HG02642 (cell line): Measurements from ENCODE around the gene FNTB.

Source experiments
- ATAC-seq: cut with Tn5 transposase; IDR thresholded peaks from one replicate; pipeline ENCODE4 v1.9.1; 2021; ENCODE audit warnings: mild to moderate bottlenecking; ENCODE audit not compliant: unreplicated experiment, poor library complexity

FNTB gene

DNA sequence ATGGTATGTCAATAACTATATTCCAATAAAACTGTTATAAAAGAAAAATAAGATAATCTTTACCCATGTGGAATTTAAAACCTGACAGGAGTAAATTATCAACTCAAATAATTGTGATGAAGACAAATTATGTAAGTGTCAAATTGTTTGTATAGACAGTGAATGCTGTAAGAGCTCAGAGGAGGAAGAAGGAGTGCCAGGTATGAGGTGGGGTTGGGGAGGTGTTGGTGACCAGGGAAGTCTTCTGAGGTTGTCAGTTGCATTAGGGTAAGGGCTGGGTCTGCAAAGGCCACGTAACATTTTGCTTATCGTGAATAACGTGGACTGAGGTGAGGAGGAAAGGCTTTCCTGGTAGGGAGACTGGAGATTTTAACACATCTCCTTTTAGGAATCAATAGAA lies 118.1 kb downstream of the FNTB start:
- no peak for ATAC-seq

GRCh38 chr14:65106316-65106715 lies 119.6 kb downstream of the FNTB start:
- no peak for ATAC-seq

DNA sequence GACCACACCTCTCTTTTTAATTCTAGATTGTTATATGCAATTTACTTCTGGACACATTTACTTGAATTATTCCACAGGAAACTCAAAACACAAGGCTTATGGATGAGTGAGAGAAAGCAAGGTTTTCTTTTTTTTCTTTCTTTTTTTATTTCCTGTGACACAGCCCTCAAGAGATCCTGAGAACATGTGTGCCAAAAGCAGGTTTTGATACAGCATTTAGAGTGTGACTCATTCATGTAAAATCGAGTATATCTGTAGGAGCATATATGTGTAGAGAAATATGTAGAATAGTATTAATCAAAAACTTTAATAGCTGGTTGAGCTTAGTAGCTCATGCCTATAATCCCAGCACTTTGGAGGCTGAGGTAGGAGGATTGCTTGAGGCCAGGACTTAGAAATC lies 120.0 kb downstream of the FNTB start:
- no peak for ATAC-seq

GRCh38 chr14:65107200-65107599 lies 120.5 kb downstream of the FNTB start:
- ATAC-seq = no peak

DNA sequence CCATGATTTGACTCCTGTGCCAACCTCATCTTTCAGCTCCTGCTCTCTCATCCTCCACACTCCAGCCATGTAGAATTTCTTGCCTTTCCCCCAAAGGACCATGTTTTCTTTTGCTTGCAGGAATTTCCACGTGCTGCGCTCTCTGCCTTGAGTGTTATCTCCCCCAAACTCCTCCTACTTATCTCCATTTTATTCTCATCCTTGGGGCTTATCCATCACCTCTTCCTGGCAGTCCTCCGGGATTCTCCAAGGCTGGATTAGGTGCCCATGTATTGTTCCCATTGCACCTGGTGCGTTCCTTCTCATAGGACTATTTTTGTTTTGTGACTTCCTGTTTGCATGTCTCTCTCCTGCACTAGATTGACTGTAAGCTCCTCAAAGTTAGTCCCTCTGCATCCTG lies 122.7 kb downstream of the FNTB start:
- ATAC-seq = no peak

GRCh38 chr14:65110525-65110924 lies 123.8 kb downstream of the FNTB start:
- ATAC-seq = no peak
